Lower lobe of right lung (tissue), 2 donors: ENCODE results near the gene OCA2. TPM values are rescaled to one million over a fixed set of nuclear protein-coding genes. Genes with fewer than 3 reads are reported as not detected.

Source experiments
- ATAC-seq, 2 donors: fragments of 200-7000 bp; cut with Tn5 transposase; one replicate each; pipeline ENCODE4 v1.9.1; 2020 to 2022; ENCODE audit warnings: mild to moderate bottlenecking in 2 of 2, moderate library complexity in 2 of 2
- DNase-seq: peaks from one replicate; pipeline ENCODE4 v3.0.0-alpha.2; 2020
- H3K27ac ChIP-seq: fragments of 200-600 bp; one replicate; pipeline ENCODE4 v1.8.0; 2022
- H3K27me3 ChIP-seq: fragments of 200-600 bp; one replicate; pipeline ENCODE4 v1.8.0; 2022; ENCODE audit warnings: low read depth
- H3K36me3 ChIP-seq: fragments of 200-600 bp; one replicate; pipeline ENCODE4 v1.8.0; 2022; ENCODE audit warnings: mild to moderate bottlenecking
- H3K4me1 ChIP-seq: fragments of 200-600 bp; one replicate; pipeline ENCODE4 v1.8.0; 2022
- H3K4me3 ChIP-seq: fragments of 200-600 bp; one replicate; pipeline ENCODE4 v1.8.0; 2022; ENCODE audit warnings: mild to moderate bottlenecking
- H3K9me3 ChIP-seq: fragments of 200-600 bp; one replicate; pipeline ENCODE4 v1.8.0; 2022
- intact Hi-C: fragments of 100-400 bp; cut with DNase I; formaldehyde crosslinking; loops from one replicate; pipeline ENCODE4 v1.11.0; 2022
- total RNA-seq: library from RNA; stranded (reverse); fragmentation: NEBNext Ultra II Directional; extraction: Animal tissue kit (Norgen Biotek cat#: 25700); gene quantifications from one replicate; pipeline ENCODE4 v1.2.1, GENCODE V29; 2021
- TF ChIP-seq, protein P1 (sequence below): fragments of 200-600 bp; IDR thresholded peaks from one replicate; pipeline ENCODE4 v1.8.0; 2022; ENCODE audit warnings: antibody characterized with exemption, mild to moderate bottlenecking
- donor health status: DM: no; HTN: yes; CAD: no; lungs with severe emphysema.

OCA2 gene
- total RNA-seq, 1 donor from 2014 or later: 1.2 TPM

DNA sequence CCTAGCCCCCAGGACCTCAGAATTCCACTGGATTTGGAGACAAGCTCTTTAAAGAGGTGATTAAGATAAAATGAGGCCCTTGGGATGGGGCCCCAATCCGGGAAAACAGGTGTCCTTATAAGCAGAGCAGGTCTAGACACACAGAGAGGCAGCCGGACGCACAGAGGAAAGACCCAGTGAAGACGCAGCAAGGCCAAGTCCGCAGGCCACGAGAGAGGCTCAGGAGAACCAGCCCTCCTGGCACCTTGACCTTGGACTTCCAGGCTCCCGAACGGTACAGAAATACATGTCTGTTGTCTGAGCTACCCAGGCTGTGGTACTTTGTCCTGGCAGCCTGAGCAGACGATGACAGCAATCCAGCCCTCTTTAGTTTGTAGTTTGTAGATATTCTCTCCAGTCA is 324.5 kb downstream of the OCA2 start:
- DNase-seq (no peak), ATAC-seq (no peak)
- no peaks in the 10 kb centered on the region for H3K27me3 ChIP-seq

DNA sequence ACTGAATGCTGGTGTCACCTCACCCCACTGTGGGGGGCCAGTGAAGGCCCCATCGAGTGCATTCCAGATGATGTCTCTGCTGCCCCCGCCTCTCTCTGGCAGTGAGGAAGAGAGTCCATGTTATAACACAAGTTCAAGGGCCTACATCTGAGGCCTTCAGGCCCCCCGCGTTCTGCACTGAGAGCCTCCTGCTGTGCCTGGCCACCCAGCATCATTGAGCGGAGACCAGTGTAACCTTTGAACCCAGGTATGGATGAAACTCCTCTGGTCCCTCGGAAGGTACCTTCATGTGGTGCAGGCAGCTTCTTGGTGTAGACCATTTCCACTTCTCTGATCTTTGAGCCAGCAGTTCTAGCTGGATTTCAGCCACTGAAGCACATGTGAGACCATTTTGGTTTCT is 324.9 kb downstream of the OCA2 start:
- Histone ChIP-seq H3K27me3 (no peaks in the 10 kb centered on the region), H3K9me3 (peaks cover 2% of the 10 kb centered on the region), H3K27ac (no peak overlapping the region), H3K4me3 (no peak overlapping the region), H3K4me1 (no peaks in the 10 kb centered on the region), H3K36me3 (no peaks in the 10 kb centered on the region)
- intact Hi-C loops: no loop called here
- ATAC-seq: no peak
- DNase-seq: no peak
- TF ChIP-seq, protein P1, sequence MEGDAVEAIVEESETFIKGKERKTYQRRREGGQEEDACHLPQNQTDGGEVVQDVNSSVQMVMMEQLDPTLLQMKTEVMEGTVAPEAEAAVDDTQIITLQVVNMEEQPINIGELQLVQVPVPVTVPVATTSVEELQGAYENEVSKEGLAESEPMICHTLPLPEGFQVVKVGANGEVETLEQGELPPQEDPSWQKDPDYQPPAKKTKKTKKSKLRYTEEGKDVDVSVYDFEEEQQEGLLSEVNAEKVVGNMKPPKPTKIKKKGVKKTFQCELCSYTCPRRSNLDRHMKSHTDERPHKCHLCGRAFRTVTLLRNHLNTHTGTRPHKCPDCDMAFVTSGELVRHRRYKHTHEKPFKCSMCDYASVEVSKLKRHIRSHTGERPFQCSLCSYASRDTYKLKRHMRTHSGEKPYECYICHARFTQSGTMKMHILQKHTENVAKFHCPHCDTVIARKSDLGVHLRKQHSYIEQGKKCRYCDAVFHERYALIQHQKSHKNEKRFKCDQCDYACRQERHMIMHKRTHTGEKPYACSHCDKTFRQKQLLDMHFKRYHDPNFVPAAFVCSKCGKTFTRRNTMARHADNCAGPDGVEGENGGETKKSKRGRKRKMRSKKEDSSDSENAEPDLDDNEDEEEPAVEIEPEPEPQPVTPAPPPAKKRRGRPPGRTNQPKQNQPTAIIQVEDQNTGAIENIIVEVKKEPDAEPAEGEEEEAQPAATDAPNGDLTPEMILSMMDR: no peak

More for the DNA sequence above, 324.5 kb downstream of the OCA2 start:
- TF ChIP-seq, protein P1: no peak
- no peak overlapping the region for H3K4me3 ChIP-seq
- H3K4me1 ChIP-seq: no peaks in the 10 kb centered on the region
- intact Hi-C loops: no loop called here
- H3K36me3 ChIP-seq: no peaks in the 10 kb centered on the region
- H3K27ac ChIP-seq: no peak overlapping the region
- peaks cover 3% of the 10 kb centered on the region for H3K9me3 ChIP-seq

DNA sequence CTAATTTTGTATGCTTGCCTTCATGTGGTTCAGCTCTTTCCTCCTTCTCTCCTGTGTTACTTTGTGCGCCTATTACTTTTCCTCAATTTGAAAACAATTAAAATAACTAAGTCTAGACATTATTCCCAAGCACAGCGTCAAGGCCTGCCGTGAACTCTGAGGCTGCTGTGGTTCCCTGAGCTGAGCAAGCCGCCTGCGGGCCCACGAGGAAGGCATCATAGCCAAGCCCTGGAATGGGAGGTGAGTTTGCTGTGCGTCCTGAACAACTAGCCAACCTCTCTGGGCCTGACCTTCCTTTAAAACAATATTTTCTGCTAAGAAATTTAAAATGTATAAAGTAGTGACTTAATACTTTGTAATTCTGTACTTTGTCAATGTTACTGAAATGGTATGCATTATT is 327.2 kb downstream of the OCA2 start:
- H3K36me3 ChIP-seq: no peaks in the 10 kb centered on the region
- H3K4me1 ChIP-seq: no peaks in the 10 kb centered on the region
- ATAC-seq (no peak), DNase-seq (no peak)
- intact Hi-C loops: no loop called here
- no peak overlapping the region for H3K27ac ChIP-seq
- TF ChIP-seq, protein P1: no peak
- no peaks in the 10 kb centered on the region for H3K9me3 ChIP-seq
- no peak overlapping the region for H3K4me3 ChIP-seq
- no peaks in the 10 kb centered on the region for H3K27me3 ChIP-seq

DNA sequence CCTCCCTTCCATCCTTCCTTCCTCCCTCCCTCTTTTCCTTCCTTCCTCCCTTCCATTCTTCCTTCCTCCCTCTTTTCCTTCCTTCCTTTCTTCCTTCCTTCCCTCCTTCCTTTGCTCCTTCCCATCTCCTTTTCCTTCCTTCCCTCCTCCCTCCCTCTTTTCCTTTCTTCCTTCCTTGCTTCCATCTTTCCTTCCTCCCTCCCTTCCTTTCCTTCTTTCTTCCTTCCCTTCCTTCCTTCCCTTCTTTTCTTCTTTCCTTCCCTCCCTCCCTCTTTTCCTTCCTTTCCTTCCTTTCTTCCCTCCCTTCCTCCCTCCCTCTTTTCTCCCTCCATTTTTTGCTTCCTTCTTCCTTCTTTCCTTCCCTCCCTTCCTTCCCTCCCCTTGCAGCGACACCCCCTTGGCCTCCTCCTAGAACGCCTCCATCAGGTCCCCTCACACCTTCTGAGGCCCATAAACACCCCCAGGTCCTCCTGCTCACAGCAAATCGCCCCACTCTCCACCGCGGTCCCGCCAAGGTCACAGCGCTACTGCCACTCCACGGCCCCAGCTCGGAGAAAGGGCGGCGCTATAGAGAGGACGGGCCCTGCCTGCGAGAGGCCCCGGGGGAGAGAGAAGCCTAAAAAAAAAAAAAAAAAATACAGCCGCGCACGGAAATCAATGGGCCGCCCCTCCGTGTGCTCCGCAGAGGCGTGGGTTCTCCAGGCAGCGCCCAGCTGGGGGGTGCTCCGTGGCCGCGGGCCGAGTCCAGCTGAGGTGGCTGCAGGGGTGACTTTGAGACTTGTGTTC is 328.2 kb downstream of the OCA2 start:
- TF ChIP-seq, protein P1: no peak
- Histone ChIP-seq H3K4me1 (no peaks in the 10 kb centered on the region), H3K27me3 (no peaks in the 10 kb centered on the region), H3K4me3 (no peak overlapping the region), H3K36me3 (no peaks in the 10 kb centered on the region), H3K9me3 (no peaks in the 10 kb centered on the region), H3K27ac (no peak overlapping the region)
- DNase-seq (no peak), ATAC-seq (no peak)
- intact Hi-C loops: no loop called here

DNA sequence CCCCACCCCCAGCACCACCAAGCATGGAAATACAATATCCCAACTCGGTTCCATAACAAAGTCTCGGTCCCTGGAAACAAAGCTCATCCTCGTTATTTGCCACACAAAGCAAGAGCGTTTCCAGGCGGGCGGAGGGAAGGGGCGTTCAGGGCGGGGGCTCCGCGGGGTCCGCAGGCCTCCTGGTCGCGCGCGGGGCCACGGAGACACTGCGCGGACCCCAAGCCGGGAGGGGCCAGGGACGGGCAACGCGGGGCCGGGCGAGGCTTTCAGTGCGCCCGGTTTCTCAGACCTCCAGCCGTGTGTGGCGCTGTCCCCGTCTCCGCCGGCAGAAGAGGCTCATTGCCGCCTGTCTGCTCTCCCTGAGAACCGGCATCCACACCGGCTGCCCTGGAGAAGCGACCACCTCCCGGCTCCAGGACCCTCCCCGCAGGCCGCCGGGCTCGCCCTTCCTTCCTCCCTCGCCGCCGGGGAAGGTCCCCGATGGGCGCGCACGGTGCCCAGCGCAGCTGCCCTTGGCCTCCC is 329.0 kb downstream of the OCA2 start:
- Histone ChIP-seq H3K9me3 (no peaks in the 10 kb centered on the region), H3K27ac (no peak overlapping the region), H3K27me3 (no peaks in the 10 kb centered on the region), H3K36me3 (no peaks in the 10 kb centered on the region), H3K4me1 (no peaks in the 10 kb centered on the region), H3K4me3 (no peak overlapping the region)
- no peak for ATAC-seq
- intact Hi-C loops: no loop called here
- TF ChIP-seq, protein P1: no peak
- DNase-seq: no peak
